Putamen (tissue), 1 donor: ENCODE data around the gene ADCY2.

Experiments
- DNase-seq: peaks from one replicate; pipeline ENCODE4 v3.0.0-alpha.2; 2016; ENCODE audit warnings: low spot score

Gene ADCY2

DNA sequence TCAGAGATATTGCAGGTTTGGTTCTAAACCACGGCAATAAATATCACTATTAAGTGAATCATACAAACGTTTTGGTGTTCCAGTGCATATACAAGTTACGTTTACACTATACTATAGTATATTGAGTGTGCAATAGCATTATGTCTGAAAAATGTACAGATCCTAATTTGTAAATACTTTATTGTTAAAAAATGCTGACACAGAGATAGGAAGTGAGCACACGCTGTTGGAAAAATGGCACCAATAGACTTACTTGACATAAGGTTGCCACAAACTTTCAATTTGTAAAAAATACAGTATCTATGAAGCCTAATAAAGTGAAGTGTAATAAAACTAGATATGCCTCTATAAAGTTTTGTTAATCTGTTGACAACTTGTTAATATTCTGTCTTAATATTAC is 439.0 kb downstream of the ADCY2 start:
- DNase-seq, result no peak

- no peak for DNase-seq
Measured at GRCh38 chr5:7837403-7837802, 441.5 kb downstream of the ADCY2 start.

DNA sequence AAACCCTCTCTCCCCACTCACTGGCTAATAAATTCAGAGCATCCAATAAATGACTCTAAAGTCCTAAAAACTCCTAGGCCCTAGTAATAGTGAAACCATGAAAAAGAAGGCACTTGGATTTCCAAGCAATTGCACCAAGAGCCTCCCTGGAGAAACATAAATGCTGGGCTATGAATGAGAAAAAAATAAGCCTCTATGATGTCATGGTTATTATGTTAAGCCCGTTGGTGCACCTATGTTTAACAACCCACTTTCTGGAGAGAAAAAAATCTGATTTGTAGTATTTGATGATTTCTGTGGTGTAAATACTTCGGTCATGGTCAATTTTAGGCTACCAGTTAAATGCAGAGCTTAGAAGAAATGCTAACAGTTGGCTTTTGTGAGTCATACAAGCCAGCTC is 446.6 kb downstream of the ADCY2 start:
- no peak for DNase-seq

DNA sequence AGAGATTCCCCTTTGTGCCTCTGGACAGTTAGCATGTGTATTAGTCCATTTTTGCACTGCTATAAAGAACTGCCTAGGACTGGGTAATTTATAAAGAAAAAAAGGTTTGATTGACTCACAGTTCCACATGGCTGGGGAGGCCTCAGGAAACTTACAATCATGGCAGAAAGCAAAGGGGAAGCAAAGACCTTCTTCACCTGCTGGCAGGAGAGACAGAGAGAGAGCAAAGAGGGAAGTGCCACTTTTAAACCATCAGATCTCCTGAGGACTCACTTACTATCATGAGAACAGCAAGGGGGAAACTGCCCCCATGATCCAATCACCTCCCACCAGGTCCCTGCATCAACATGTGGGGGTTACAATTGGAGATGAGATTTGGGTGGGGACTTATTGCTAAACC is 449.0 kb downstream of the ADCY2 start:
- no peak for DNase-seq

GRCh38 chr5:7845557-7845956 is 449.6 kb downstream of the ADCY2 start:
- no peak for DNase-seq

DNA sequence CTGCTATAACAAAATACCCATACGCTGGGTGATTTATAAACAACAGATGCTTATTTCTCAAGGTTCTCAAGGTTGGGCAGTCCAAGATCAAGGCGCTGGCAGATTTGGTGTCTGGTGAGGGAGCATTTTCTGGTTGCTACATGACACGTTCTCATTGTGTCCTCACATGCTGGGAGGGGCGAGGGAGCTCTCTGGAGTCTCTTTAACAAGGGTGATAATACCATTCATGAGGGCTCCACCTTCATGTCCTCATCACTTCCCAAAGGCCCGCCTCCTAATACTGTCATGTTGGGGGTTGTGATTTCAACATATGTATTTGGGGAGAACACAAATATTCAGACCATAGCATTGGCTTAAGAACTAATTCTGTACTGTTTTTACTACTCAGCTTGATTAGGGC is 450.4 kb downstream of the ADCY2 start:
- DNase-seq, result no peak

DNA sequence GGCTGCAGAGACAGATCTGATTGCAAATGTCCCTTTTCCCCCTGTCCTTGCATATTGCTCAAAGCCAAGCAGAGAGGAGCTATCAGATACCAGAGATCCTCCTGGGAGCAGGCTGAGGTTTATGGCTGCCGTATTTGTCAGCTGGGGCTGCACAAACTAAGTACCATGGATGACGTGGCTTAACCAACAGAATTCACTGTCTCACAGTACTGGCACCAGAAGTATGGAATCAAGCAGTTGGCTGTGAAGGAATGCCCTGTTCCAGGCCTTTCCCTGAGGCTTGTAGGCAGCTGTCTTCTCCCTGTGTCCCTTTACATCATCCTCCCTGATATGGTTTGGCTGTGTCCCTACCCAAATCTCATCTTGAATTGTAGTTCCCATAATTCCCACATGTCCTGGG is 452.4 kb downstream of the ADCY2 start:
- no peak for DNase-seq

DNA sequence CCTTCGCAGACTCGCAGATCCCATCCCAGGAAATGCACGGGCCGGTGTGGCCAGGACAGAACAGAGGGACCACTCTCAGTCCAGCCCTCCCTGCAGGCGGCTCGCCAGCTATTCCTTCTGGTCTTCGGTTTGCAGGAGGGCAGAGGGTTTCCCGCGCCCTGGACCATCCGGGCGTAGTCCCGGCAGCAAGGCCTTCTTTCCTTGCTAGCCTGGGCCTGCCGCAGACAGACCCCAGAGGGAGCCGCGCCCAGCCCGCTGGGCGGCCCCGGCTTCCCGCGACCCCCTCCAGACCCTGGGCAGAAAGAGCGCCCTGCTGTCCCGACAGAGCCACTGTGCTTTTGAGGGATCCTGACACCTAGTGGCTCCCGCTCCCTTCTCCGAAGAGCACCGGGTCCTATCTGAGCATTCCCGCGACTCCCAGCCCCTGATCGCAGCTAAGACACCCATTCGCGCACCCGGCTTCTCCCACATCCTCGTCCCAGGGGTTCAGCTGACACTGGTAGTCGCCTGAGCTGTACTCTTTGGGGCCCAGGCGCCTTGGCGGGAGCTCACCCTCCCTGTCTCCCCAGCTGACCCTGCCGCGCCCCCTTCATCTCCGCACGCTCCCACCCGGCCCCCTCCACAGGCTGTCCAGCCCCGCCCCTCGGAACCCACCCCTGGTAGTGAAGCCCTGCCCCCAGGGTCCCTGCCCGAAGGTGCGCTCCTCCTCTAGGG is 453.9 kb downstream of the ADCY2 start:
- no peak for DNase-seq

- DNase-seq, result no peak
Measured at GRCh38 chr5:7850395-7851239, 454.7 kb downstream of the ADCY2 start, which contains the start of gene CFAP90. CFAP90 (minus strand) TSS chr5:7851133; CDS start chr5:7851021, 112 bp downstream.

GRCh38 chr5:7851240-7851592 is 455.3 kb downstream of the ADCY2 start:
- no peak for DNase-seq

- DNase-seq, result no peak
Measured at GRCh38 chr5:7851617-7852289, 455.8 kb downstream of the ADCY2 start.

- no peak for DNase-seq
Measured at GRCh38 chr5:7852542-7852941, 456.6 kb downstream of the ADCY2 start.

DNA sequence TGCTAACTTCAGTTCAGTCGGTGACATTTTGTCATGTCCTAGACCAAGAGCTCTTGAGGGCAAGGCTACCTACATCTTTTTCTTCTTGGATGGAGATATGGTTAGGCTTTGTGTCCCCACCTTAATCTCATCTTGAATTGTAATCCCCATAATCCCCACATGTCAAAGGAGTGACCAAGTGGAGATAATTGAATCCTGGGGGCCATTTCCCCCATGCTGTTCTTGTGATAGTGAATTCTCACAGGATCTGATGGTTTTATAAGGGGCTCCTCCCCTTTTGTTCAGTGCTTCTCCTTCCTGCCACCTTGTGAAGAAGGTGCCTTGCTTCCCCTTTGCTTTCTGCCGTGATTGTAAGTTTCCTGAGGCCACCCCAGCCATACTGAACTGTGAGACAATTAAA is 457.1 kb downstream of the ADCY2 start:
- DNase-seq, result no peak

- DNase-seq, result no peak
Measured at GRCh38 chr5:7855611-7856010, 459.7 kb downstream of the ADCY2 start.

- peak; percentile 55 for DNase-seq
Measured at GRCh38 chr5:7856855-7857254, 460.9 kb downstream of the ADCY2 start.

DNA sequence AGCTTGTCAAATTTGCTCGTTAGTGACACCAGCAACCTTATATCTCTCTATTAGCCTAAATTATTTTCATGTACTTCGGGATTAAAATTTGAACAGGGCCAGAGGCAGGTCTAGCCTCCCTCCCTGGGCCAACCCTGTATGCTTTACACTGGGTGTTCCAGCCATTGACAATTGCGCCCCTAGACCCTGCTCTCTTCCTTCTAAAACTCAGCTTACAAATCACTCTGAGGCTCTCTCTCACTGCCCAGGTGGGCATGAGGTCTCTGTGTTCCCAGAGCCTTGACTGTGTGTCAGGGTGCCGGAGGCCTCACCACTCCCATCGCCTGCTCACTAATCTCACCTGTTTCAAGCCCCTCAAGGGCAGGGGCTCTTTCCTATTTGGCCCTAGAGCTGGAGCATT is 461.4 kb downstream of the ADCY2 start:
- DNase-seq, result no peak

DNA sequence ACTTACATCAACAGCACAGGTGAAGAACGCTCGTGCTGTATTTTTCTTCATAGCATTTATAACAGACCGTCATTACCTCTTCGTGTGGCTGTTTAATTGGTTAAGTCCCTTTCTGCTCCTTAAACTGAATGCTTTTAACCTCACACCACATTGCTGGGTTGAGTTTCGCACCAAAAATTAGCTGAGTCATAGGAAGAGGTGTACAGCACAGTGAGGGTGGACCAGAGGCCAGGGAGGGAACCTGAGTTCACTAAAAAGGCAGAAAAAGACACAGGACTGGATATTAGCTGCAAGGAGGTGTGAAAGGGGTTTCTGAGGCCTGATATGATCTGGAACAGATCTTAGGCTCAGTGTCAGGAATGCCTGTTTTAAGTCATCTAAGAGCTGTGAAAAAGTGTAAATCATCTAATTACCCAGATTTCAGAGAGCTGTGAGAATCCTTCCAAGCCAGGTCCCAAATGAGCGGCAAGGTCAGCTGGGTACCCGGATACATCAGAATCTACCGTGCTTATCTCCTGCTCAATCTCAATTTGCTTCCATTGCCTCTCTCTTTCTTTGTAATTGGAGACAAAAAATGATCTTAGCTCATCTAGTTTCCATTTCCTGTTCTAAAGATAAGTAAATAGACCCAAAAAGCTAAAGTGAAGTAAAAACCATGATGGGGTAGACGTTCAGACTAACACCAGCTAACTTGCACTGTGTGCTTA is 462.1 kb downstream of the ADCY2 start:
- no peak for DNase-seq

DNA sequence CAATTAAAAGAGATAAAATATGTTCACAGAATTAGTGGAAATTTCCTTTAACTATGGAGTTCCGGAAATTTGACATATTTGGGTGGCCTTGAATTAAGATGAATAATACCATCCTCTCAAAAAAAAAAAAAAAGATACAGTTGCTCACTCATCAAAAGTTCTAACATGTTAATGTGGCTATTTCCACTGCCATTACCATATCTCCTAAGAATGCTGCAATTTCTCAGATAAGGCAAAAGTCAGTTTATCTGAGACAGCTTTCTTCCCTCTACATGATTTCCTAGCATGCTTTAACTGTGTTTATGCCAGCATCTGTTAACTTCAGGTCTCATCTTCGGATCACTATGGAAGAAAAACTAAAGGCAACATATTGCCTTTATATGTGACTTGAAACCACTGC is 470.3 kb downstream of the ADCY2 start:
- no peak for DNase-seq

DNA sequence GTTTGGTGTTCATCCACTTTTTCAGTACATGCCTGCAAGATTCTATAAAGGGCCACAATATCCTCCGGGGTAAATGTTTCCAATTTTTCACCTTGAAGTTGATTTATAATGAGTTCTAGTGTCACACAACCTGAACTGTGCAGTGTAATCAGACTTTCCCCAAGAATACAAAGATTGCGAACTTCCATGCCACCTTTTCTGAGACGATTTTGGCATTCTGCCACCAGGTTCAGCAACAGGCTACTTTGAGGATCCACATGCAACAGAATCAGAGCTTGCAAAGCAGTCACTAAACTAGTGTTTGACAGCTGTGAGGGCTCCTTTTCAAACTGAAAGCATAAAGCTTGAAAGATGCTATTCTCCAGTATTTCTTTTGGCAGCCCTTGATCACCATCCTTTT is 471.3 kb downstream of the ADCY2 start:
- DNase-seq, result no peak

- no peak for DNase-seq
Measured at GRCh38 chr5:7868427-7868772, 472.5 kb downstream of the ADCY2 start.

- peak; percentile 94 for DNase-seq
Measured at GRCh38 chr5:7868773-7869473, 473.0 kb downstream of the ADCY2 start, which contains the start of the genes FASTKD3 and MTRR. FASTKD3 (minus strand) TSS chr5:7869031; CDS start chr5:7868083, 948 bp downstream. MTRR (plus strand) TSS chr5:7869148; CDS start chr5:7870795, 1,647 bp downstream.
